NCI-H748 (cell line): ENCODE data around the gene PTCH1.

Experiments
- DNase-seq: peaks from one replicate; lab custom pipeline; 2025; ENCODE audit not compliant: unreplicated experiment; lab: John Stamatoyannopoulos, UW

PTCH1 gene

DNA sequence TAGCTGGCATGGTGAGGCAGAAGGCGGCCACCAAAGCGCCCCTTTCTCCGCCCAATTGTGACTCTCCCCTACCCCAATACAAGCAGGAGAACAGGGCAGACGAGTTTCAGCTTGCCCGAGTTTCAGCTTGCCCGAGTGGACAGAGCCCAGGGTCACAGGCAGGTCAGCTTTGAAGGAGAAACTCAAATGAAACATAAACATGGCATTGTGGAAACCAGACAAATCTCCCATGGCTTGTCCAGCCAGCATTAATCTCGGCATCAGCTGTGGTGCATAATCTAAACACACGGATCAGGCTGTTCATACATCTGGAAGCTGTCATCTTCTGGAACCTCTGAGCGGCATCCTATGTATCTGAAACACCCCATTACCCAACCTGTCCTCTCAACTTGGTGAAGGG is 16.9 kb downstream of the PTCH1 start:
- DNase-seq = peak; percentile 19

DNA sequence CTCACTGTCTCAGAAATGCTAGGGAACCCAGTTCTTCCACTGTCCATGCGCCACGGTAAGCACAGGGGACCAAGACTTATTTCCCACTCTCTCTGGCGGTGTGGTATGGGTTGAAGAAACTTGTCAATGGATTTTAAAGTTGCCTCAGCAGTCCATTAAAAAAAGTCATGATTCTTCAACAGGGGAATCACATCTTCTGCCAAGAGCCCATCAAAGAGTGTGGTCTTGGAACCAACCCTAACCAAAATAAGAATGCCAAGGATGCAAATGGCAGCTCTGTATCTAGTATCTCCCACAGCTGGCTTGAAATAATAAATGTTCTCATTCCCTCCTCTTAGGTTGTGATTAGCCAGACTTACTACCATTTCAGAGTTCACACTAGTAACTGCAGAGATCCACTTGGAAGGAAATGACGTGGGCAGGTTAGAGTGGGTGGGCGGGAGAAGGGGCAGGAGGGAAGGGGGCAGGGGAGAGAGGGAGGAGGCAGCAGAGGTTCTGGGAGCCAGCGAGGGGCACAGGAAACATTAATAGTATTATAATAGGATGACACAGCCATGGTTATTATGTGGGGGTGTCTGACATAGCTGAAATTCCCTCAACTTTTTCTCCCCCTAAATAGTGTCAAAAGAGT is 17.6 kb downstream of the PTCH1 start:
- DNase-seq = no peak

GRCh38 chr9:95498641-95499040 is 18.1 kb downstream of the PTCH1 start:
- no peak for DNase-seq

DNA sequence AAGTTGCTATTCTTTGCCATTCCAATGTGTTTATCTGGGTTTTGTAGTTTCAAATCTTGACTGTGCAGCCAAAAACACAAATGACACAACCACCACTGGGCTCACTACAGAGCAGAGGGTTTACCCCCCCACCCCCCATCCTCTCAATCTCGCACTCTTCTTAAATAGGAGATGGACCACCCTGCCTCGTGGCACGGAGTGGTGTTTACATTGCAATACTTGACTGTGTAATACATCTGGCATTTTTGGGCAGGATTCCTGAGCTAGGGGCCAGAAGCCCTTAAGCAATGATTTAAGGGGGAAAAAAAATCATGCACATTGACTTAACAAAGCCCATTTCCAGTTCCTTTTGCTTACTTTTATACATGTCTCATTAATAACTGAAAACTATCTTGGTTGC is 19.0 kb downstream of the PTCH1 start:
- DNase-seq = no peak

DNA sequence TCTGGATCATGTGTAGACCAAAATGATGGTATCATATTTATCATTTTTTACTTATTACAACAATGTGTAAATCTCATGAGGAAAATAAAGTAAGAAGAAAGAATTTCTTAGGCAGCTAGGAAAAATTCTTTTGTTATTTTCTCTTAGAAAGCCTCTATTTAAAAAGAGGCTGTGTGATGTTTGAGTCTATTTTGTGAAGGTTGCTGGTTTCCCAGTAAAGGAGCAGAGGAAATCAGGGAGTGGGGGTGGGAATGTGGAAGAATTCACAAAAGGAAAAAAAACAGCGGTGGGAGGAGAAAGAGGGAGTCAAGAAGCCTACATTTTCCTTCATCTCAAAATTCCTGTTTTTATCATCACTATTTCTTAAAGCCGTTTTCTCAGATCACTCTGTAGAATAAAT is 20.1 kb downstream of the PTCH1 start:
- no peak for DNase-seq

DNA sequence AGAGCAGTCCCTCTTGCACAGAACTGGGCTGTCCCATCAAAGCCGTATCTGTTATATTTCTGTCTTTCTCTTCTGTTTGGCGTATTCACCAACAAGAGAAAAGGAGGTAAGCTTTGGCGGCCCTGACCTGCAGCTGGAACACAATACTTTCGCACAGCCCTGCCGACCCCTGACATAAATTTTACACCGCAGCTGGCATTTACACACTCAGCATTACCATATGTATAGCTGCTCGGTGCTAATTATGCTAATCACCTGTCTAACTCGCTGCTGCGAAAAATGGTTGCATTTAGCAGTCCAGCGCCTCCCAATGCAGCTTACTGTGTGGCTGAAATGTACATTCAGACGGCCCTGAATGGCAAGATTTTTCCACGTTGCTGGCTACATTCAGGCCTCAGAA is 20.8 kb downstream of the PTCH1 start:
- DNase-seq = peak; percentile 54

DNA sequence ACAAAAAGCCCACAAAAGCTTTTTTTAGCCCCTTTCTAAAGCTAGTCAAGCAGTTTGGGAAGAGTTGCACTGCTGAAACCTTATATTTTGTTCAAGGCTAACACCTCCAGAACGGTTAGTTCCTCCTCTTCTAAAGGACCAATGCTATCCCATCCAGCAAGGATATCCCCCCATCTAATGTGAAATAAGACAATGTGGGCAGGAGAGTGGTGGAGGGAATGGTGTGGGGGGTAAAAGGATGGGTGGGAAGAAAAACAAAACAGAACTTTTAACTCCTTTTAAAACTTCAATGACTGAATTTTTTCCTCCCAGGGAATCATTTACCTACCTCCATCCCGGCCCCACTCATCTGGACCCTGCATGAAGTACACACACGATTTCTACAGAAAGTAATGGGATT is 21.2 kb downstream of the PTCH1 start:
- DNase-seq = no peak

DNA sequence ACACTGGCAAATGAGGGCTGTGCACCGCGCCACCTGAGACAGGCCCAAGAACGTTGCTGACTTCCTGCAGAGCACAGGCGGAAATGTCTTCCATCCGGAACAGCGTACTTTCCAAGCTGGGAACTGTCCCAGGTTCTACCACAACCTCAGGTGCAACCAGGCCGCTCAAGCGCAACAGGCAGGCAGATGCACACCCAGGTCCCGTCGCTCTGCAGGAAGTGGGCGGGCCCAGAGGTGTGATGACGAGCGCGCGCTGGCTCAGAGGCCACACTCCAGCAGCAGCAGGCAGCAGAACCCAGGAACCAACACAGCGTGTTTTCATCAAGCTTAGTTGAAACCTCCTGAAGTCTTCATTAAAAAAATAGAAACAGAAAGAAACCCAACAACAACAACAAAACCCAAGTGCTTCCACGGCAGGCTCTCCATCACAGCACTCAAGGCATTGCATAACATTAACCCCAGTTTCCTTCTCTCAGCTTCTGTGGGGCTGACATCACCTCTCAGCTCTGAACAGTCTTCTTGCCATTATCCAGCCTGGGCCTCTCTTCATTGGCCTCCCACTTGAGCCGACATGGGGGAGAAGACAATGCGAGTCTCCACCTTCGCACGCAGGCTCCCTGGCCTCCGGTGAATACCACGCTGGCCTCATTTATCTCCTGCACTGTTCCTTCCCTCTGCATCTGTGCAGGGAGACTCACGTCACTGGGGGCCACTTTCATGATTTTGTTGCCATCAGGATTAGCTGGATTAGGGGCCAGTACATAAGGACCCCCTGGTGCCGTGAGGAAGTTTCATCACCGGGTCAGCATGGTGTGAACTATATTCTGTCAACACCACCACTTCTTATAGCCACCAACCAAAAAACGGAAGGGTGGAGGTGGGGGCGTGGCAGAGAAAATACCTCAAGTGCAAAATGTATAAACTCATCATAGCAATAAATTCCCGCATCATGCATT is 22.1 kb downstream of the PTCH1 start:
- peak; percentile 93 for DNase-seq

- peak; percentile 87 for DNase-seq
These were observed 22.8 kb downstream of the PTCH1 start for GRCh38 chr9:95494022-95494415.

GRCh38 chr9:95493402-95493801 is 23.4 kb downstream of the PTCH1 start:
- DNase-seq = no peak

DNA sequence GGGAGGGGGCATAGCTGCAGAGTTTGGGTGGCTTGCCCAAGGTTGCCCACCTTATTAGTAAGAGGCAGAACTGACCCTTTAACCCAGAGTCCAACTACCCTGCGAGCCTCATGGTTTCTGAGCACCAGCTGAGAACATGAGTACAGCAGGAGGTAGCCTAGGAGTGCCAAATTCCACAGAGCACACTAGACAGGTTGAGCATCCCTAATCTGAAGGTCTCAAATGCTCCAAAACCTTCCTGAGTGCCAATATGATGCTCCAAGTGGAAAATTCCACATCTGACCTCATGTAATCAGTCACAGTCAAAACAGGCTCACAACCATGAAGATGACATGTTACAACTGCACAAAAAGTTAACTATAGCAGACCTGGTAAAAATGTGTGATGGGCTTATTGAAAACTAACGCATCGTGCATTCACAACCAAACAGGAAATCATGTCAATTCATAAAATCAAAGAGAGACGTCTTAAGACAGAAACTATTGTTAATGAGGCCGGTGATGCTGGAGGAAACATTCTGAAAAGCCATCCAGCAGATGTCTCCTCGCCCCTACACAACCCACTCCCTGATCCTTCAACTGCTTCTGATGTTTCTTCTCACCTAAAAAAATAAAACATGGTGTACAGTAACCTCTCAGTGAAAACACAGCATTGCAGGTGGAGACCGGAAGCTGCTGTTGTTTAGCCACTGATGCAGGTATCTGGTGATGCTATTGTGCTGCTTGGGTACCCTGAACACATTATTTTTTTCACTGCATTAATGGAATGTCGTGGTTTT is 25.0 kb downstream of the PTCH1 start:
- DNase-seq = no peak

DNA sequence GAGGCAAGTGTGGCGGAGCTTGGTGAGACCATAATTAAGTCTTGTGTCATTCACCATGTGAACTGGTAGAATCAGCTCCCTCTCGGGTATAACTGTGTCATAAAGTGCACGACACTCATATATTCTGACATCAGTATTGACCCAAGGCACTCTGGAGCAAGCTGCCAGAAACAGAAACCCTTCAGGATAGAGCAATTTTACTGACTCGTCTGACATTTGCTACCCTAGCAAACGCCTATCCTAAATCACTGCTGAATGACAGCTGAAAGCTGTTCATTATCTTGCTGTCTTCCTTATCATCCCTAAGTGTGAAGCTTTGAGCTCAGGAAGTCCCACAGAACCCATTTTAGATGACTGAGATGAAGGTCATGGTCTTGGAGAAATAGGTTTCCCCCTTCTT is 27.8 kb downstream of the PTCH1 start:
- DNase-seq = no peak

- DNase-seq = no peak
These were observed 30.5 kb downstream of the PTCH1 start for GRCh38 chr9:95486318-95486717.

GRCh38 chr9:95484225-95484624 is 32.5 kb downstream of the PTCH1 start:
- no peak for DNase-seq

DNA sequence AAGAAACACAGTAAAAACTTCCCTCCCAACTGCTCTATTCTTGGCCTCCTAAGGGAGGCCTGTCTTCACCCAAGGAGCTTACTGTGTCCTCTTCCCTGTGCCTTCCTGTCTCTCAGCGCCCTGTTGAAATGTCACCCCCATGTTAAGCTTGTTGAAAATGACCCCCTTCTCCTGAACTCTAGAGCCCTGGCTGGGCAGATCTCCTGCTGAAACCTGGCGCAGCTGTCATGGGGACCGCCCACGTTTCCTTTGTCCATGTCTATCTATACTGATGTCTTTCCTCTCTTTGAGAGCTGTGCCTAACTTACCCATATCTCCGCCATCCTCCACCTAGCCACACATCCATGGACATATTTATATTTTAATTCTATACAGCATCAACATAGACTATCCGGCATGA is 33.3 kb downstream of the PTCH1 start:
- DNase-seq = no peak

DNA sequence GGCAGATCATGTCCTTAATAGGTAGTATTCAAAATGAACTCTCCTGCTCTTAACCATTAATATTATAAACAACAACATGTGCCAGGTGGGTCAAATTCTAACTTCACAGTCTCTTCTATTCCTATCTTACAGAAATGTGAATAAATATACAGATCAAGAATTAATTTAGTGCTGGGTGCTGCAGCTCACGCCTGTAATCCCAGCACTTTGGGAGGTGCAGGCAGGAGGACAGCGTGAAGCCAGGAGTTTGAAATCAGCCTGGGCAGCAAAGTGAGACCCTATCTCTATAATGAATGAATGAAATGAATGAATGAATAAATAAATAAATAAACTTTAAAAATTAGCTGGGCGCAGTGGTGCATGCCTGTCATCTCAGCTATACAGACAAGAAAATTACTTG is 34.1 kb downstream of the PTCH1 start:
- DNase-seq = no peak

DNA sequence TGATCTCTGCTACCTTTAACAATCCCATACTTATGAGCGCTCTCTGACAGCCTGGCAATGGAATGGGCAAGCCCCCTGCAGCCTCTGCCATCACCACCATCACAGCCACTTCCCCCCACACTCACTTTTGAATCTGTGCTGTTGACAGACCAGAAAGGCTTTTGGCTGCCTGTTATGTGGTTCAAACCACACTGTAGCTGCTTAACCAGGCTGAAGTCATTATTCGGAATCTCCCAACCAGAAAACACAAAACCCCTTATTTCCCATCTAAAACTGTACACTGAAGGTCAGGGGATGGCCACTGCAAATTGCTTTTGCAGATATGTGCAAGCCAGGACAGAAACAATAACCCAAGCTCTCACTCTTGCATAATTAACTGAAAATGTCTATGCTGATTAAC is 35.8 kb downstream of the PTCH1 start:
- DNase-seq = no peak

GRCh38 chr9:95480346-95480745 is 36.4 kb downstream of the PTCH1 start:
- DNase-seq = no peak

DNA sequence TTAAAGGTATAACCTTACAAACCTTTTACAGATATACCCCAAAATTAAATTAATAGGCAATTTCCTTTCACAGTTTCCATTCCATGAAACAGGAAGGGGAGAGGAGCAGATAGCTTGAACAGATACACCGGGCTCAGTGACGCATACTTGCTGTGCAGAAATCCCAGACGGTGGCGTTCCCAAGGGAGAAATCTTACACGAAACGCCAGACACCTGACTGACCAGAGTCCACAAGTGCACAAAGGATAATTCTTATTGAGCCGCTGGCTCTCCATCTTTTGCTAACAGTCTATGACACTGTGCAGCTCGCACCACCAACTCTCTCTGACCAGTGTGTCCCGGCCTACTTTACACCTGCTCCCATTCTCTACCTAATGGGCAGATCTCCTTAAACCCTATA is 37.4 kb downstream of the PTCH1 start:
- DNase-seq = no peak

- no peak for DNase-seq
These were observed 38.4 kb downstream of the PTCH1 start for GRCh38 chr9:95478335-95478734.

GRCh38 chr9:95477885-95478284 is 38.9 kb downstream of the PTCH1 start:
- DNase-seq = no peak

- no peak for DNase-seq
These were observed 39.3 kb downstream of the PTCH1 start for GRCh38 chr9:95477441-95477840.
